ENCODE results near the gene DMAC1.

DMAC1 gene

GRCh38 chr9:7782400-7783120, 17.0 kb downstream of the DMAC1 start:
- DNase-seq = no peak

GRCh38 chr9:7780261-7780988, 19.2 kb downstream of the DMAC1 start:
- DNase-seq = no peak

GRCh38 chr9:7778851-7779600, 20.6 kb downstream of the DMAC1 start:
- DNase-seq = no peak

- DNase-seq = no peak
These were observed 21.8 kb downstream of the DMAC1 start for GRCh38 chr9:7777771-7778170.

GRCh38 chr9:7770111-7770510, 29.5 kb downstream of the DMAC1 start:
- no peak for DNase-seq

GRCh38 chr9:7762600-7762999, 37.0 kb downstream of the DMAC1 start:
- no peak for DNase-seq

- DNase-seq = no peak
These were observed 39.6 kb downstream of the DMAC1 start for GRCh38 chr9:7760014-7760415.

GRCh38 chr9:7756088-7756487, 43.5 kb downstream of the DMAC1 start:
- no peak for DNase-seq

GRCh38 chr9:7752481-7752880, 47.1 kb downstream of the DMAC1 start:
- no peak for DNase-seq

All from activated gamma-delta T cell (primary cell).